NOMO-1 treated with DMSO at 0.1 percent for 48 hours (cell line): Measurements from ENCODE around the gene KRTAP1-1.
"Not testable (repeated sequence)": the region's sequence is repeated elsewhere in the genome, so short reads cannot be mapped to it uniquely, and the experiment has no call there.

ENCODE experiments used
- DNase-seq: peaks from one replicate; lab custom pipeline; 2025; ENCODE audit not compliant: unreplicated experiment; lab: John Stamatoyannopoulos, UW

Gene KRTAP1-1

DNA sequence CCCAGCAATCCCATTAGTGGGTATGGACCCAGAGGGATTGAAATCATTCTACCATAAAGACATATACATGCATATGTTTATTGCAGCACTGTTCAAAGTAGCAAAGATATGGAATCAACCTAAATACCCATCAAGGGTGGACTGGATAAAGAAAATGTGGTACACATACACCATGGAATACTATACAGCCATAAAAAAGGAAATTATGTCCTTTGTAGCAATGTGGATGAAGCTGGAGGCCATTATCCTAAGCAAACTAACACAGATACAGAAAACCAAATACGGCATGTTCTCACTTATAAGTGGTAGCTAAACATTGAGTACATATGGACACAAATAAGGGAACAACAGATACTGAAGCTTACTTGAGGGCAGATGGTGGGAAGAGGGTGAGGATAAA is 16.3 kb upstream of the KRTAP1-1 start:
- no peak for DNase-seq

DNA sequence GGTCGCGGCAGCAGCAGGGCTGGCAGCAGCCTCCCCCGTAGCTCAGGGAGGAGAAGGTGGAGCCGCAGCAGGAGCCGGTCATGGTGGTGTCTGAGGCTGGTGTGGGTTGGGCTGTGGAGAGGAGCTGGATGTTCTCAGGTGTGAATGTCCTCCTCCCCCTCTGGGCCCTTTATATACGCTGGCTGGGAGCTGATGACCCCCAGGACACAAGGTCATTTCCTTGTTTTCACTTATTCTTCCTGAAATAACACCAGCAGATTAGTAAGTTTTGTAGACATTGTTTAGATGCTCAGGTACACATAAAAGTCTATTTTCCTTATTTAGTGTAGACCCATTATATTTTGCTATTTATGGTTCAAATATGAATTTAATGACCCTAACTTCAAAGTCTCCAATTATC is 13.9 kb upstream of the KRTAP1-1 start, which contains the start of gene KRTAP2-2:
TSS of gene KRTAP2-2 (minus strand) at position 101 of the 400 bp plus-strand sequence. CDS start at position 82, 19 bp downstream.
- DNase-seq, result not testable (repeated sequence)

DNA sequence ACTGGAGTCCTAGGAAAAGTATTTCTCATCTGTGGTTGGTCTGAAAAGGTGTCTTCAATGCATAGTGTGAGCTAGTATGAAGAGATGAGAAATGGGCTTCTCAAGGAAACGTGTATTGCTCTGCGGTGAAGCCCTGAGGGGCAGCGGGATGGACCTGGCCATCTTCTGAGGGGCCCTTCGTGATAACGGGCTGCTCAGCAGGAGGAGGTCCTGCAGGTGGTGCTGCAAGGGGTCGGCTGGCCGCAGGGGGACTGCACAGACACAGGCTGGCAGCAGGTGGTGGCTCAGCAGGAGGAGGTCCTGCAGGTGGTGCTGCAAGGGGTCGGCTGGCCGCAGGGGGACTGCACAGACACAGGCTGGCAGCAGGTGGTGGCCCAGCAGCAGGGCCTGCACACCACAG is 13.3 kb upstream of the KRTAP1-1 start:
- DNase-seq, result not testable (repeated sequence)

DNA sequence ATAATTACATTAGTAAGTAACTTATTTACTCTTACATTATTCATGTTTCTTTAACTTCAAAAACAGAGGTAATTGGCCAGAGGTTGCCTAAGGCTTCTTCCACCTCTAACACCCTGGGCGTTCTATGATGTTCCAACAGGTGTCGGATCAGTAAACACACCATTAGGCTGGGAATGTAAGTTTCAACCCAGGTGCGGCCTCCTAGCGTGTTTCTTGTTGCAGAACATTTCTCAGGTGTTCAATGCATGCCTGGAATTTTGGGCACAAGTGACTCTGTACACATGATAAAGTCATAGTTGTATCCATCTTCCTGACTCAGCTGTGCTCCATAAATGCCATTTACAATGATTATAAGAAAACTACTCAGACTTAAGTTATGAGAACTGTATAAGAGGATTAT is 12.8 kb upstream of the KRTAP1-1 start:
- no peak for DNase-seq

DNA sequence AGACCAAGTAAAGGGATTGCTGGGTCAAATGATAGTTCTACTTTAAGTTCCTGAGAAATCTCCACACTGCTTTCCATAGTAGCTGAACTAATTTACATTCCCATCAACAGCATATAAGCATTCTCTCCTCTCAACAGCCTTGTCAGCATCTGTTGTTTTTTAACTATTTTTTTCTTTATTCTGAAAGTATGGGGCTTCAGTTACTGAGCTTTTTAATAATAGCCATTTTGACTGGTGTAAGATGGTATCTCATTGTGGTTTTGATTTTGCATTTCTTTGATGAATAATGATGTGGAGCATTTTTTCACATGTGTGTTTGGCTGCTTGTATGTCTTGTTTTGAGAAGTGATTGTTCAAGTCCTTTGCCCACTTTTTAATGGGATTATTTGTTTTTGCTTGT is 11.3 kb upstream of the KRTAP1-1 start:
- no peak for DNase-seq

DNA sequence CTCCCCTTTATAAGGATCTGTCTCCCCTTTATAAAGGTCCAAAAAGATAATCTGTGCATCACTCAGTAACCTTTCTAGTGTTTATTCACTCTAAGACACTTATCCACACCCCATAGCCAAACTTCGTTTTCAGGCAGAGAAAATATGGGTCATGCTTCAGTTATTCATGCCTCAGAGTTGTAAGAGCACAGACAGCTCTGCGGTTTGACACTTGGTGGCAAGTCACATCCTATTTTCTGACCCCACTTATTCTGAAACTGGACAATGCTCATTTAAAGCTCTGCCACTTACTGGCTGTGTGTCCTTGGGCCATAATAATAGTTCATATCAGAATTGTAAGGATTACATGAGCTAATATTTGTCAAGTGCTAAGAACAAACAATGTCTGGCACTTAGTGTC is 7.9 kb upstream of the KRTAP1-1 start:
- no peak for DNase-seq

DNA sequence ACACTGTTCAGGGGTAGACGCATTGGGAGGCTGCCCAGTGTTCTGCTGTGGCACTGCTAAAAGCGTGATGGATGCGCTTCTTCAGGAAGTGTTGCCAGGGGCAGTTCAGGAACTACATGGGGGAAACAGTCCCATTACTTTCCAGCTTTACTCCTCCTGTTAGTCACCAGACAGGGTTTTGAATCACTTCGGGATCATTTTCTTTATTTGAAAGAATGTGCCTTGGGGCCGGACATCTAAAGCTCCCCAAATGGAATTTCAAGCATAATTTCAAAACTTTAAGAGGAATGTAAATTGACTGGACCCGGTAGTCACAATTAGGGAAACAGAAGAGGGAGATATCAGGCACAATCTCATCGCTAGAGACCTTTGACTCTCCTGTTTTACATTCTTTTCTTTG is 7.2 kb upstream of the KRTAP1-1 start:
- DNase-seq, result no peak

- DNase-seq, result not testable (repeated sequence)
These were observed 5.7 kb upstream of the KRTAP1-1 start, which contains the start of gene KRTAP2-1 for GRCh38 chr17:41046735-41047465. TSS of gene KRTAP2-1 (minus strand) at chr17:41047316. CDS start at chr17:41047267, 49 bp downstream.

DNA sequence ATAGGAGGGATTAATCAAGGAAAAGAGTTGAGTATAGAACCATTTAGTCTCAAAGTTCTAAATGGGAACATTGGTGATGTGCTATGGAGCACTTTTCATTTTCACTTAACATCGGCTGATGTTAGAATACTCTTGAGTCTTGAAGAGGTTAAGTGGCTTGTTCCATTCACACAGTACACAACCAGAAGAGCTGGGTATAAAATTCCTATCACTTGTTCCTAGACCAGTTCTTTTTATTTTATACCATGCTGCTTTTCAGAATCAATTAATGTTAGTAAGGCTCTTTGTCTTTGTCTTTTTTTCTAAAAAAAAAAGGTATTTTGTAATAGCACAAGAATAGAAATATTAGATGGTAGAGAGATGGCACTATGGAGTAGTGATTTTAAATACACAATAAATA is 1.7 kb upstream of the KRTAP1-1 start:
- no peak for DNase-seq

DNA sequence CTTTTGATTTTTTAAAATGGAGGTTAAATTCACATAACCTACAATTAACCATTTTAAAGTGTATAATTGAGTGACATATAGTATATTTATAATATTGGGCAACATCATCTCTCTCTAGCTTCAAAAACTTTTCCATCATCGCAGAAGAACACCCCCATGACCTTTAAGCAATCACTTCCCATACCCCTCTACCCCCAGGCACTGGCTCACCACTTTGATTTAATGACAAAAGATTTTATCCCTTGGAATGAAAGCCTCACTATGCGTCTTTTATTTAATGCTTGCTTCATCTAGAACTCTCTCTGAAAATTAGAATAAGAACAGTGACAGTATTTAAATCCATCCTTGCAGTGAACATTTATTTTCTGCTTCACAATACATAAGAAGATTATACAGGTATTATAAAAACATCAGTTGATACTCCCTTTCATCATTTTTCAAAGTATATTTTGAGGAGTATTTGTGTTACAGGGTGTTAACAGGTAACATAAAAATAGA is 3.3 kb downstream of the KRTAP1-1 start:
- no peak for DNase-seq

DNA sequence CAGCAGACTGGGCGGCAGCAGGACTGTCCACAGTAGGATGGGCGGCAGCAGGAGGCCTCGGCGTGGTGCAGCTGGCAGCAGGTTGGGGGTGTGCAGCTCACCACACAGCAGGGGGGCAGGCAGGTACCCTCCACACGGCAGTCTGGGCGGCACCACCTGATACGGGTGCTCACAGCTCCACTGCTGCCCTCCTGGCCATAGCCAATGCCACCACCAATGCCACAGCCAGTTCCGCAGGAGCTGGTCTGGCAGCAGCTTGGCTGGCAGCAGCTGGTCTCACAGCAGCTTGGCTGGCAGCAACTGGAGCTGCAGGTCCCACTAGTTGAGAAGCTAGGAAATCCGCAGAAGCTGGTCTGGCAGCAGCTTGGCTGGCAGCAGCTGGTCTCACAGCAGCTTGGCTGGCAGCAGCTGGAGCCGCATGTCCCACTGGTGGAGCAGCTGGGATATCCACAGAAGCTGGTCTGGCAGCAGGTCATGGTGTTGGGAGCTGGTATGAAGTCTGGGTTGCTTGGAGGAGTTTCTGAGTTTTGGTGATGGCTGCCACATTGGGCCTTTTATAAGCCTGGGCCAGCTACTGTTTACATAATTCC is 6.8 kb downstream of the KRTAP1-1 start, which contains the start of gene KRTAP1-3:
TSS of gene KRTAP1-3 (minus strand) at position 529 of the 590 bp plus-strand sequence. CDS start at position 476, 53 bp downstream.
- DNase-seq, result not testable (repeated sequence)

DNA sequence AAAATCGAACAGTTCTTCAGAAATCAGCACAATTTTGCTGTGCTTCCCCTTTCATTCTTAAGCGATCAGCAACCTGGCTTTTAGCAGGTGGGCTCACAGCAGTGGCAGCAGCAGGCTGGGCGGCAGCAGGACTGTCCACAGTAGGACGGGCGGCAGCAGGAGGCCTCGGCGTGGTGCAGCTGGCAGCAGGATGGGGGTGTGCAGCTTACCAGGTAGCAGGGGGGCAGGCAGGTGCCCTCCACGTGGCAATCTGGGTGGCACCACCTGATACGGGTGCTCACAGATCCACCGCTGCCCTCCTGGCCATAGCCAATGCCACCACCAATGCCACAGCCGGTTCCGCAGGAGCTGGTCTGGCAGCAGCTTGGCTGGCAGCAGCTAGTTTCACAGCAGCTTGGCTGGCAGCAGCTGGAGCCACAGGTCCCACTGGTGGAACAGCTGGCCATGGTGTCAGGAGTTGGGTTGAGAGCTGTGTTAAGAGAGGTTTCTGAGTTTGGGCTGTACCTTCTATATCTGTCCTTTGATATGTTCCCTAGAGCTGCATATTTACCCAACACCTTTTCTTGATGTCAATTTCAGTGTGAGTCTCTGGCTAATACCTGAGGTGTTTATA is 11.5 kb downstream of the KRTAP1-1 start, which contains the start of gene KRTAP1-4:
TSS of gene KRTAP1-4 (minus strand) at position 563 of the 613 bp plus-strand sequence. CDS start at position 446, 117 bp downstream.
- no peak for DNase-seq

DNA sequence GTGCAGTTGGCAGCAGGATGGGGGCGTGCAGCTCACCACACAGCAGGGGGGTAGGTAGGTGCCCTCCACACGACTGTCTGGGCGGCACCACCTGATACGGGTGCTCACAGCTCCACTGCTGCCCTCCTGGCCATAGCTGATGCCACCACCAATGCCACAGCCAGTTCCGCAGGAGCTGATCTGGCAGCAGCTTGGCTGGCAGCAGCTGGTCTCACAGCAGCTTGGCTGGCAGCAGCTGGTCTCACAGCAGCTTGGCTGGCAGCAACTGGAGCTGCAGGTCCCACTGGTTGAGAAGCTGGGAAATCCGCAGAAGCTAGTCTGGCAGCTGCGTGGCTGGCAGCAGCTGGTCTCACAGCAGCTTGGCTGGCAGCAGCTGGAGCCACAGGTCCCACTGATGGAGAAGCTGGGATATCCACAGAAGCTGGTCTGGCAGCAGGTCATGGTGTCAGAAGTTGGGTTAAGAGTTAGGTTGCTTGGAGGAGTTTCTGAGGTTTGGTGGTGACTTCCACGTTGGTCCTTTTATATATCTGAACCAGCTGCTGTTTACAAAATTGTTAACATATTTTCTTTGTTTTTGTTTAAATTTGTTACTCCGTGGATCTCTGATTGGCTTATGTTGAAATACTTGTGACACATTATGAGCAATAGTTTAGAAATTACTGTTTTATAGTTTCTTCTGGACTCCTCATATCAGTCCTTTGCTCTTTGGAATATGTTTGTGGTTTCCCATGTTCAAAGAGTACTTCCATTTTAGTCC is 14.4 kb downstream of the KRTAP1-1 start, which contains the start of gene KRTAP1-5:
TSS of gene KRTAP1-5 (minus strand) at position 494 of the 757 bp plus-strand sequence. CDS start at position 441, 53 bp downstream.
- DNase-seq, result no peak

GRCh38 chr17:41024697-41025096 is 16.6 kb downstream of the KRTAP1-1 start:
- DNase-seq, result no peak

DNA sequence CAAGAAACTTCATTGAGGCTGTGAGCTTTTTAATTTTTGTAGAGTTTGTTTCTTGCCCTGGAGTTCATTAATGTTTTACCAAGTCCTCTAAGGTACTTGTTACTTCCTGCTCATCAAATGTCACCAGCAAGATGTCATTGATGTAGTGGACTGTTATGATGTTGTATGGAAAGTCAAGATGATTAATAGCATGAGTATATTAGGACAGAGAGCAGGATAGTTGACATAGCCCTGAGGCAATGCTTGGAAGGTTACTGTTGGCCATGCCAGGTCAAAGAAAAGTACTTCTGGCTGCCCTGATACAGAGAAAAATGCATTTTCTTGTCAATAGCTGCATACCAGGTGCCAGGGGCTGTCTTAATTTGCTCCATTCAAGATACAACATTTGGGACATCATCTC is 20.9 kb downstream of the KRTAP1-1 start:
- no peak for DNase-seq

GRCh38 chr17:41019415-41019814 is 21.8 kb downstream of the KRTAP1-1 start:
- DNase-seq, result no peak

DNA sequence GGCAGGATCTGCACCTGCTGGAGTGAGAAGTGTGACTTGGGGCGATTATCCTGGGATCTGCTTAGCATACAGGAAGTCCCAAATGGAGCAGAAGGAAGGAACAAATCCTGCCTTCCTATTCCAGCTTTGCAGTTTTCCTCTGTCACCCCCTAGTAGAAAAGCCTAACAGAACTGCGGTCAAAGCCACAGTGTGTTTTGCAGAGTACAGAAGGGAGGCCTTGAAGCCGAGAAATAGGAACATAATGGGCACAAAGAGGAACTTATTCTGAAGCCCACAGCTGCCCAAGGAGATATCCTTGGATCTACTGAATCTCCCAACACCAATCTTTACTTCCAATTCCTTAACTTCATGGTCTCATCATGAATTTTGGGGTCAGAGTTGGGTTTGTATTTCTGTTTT is 22.7 kb downstream of the KRTAP1-1 start:
- no peak for DNase-seq

DNA sequence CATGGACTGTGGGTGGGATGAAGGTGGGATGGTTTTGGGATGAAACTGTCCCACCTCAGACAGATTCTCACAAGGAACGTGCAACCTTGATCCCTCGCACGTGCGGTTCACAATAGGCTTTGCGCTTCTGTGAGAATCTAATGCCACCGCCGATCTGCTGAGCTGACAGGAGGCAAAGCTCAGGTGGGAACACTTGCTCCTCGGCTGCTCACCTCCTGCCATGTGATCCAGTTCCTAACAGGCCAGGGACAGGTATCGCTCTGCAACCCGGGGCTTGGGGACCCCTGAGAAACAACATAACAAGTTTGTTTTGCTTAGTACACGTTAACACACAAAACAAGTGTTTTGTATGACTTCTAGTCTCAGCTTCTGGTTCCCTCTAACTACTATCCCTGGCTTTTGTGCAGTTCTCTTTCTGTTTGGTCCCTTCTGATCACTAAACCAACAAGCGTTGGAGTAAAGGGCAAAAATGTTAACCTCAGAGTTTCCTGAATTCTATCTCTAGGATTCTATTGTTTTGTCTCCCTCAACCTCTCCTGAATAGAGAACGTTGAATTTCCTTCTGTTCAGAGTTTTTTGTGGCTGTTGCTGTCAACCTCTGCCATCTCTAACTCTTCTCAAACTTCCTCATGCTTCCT is 24.6 kb downstream of the KRTAP1-1 start:
- no peak for DNase-seq

GRCh38 chr17:41015454-41015853 is 25.8 kb downstream of the KRTAP1-1 start:
- DNase-seq, result no peak

DNA sequence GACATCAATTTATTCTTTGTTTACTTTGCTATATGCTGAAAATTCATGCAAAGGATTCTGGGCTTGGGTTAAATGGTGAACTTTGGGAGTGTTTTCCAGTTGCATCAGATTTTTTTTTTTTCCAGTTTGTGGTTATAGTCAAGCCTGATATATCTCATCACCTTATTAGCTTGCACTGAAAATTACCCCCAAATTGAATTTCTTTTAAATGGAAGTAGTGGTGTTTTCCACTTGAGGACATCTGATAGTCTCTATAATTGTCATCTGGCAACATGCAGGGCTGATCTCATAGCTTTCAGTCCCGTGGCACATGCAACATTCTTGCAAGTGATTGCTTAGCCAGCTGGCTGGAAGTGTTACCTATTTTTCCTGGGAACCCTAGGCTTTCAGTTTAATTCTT is 27.6 kb downstream of the KRTAP1-1 start:
- no peak for DNase-seq
